Kidney epithelial cell (primary cell): ENCODE data around the gene PBOV1. TPM values are rescaled to one million over a fixed set of nuclear protein-coding genes. Genes with fewer than 3 reads are reported as not detected.

Experiments
- DNase-seq: peaks from one replicate; pipeline ENCODE4 v3.0.0-alpha.2; 2010; ENCODE audit warnings: low read depth
- H3K27me3 ChIP-seq: 2 replicates; pipeline ENCODE4 v1.6.0; 2011; ENCODE audit warnings: low read length; ENCODE audit not compliant: control insufficient read depth, insufficient read depth
- H3K36me3 ChIP-seq: 2 replicates; pipeline ENCODE4 v1.5.1; 2011; ENCODE audit warnings: low read length; ENCODE audit not compliant: control insufficient read depth, insufficient read depth
- H3K4me3 ChIP-seq: 2 replicates; pipeline ENCODE4 v1.5.1; 2011; ENCODE audit warnings: low read depth, mild to moderate bottlenecking, control low read depth, low read length
- CTCF ChIP-seq: IDR thresholded peaks from 2 replicates; pipeline ENCODE4 v1.5.1; 2011; ENCODE audit warnings: mild to moderate bottlenecking, moderate library complexity, low read length, control low read depth, inconsistent platforms; ENCODE audit not compliant: insufficient read depth, poor library complexity, severe bottlenecking
- total RNA-seq: library from RNA; depleted of rRNA; stranded (reverse); fragments of >200 nt; gene quantifications from 2 replicates; pipeline ENCODE4 v1.2.3, GENCODE V29; 2015

PBOV1 gene
- total RNA-seq, 1 donor from 2014 or later, result not detected

- H3K4me3 ChIP-seq, result no peak overlapping the region
- no peak for DNase-seq
- H3K36me3 ChIP-seq, result no peaks in the 10 kb centered on the region
- H3K27me3 ChIP-seq, result no peaks in the 10 kb centered on the region
- no peak for TF ChIP-seq CTCF
Observed at GRCh38 chr6:138187156-138187555, 31.1 kb downstream of the PBOV1 start.

GRCh38 chr6:138184230-138184629, 34.1 kb downstream of the PBOV1 start:
- H3K36me3 ChIP-seq, result no peaks in the 10 kb centered on the region
- H3K4me3 ChIP-seq, result no peak overlapping the region
- no peaks in the 10 kb centered on the region for H3K27me3 ChIP-seq
- TF ChIP-seq CTCF, result no peak
- no peak for DNase-seq

GRCh38 chr6:138183790-138184134, 34.5 kb downstream of the PBOV1 start:
- Histone ChIP-seq H3K4me3 (no peak overlapping the region), H3K27me3 (no peaks in the 10 kb centered on the region), H3K36me3 (no peaks in the 10 kb centered on the region)
- no peak for DNase-seq
- no peak for TF ChIP-seq CTCF

GRCh38 chr6:138182939-138183789, 35.1 kb downstream of the PBOV1 start:
- H3K4me3 ChIP-seq, result no peak overlapping the region
- no peak for TF ChIP-seq CTCF
- no peaks in the 10 kb centered on the region for H3K36me3 ChIP-seq
- no peak for DNase-seq
- H3K27me3 ChIP-seq, result no peaks in the 10 kb centered on the region

- H3K4me3 ChIP-seq, result no peak overlapping the region
- TF ChIP-seq CTCF, result no peak
- H3K27me3 ChIP-seq, result no peaks in the 10 kb centered on the region
- no peak for DNase-seq
- no peaks in the 10 kb centered on the region for H3K36me3 ChIP-seq
Observed at GRCh38 chr6:138176652-138177232, 41.5 kb downstream of the PBOV1 start.
